GM19351 (cell line): Measurements from ENCODE around the gene JUNB.

ENCODE experiments used
- ATAC-seq: cut with Tn5 transposase; IDR thresholded peaks from one replicate; pipeline ENCODE4 v1.9.1; 2021; ENCODE audit warnings: mild to moderate bottlenecking, moderate library complexity; ENCODE audit not compliant: unreplicated experiment

JUNB gene

GRCh38 chr19:12773571-12773970, 17.7 kb upstream of the JUNB start:
- ATAC-seq = no peak

- peak; percentile 10 for ATAC-seq
Measured at GRCh38 chr19:12774588-12775555, 16.4 kb upstream of the JUNB start, which contains the start of gene HOOK2. HOOK2 (minus strand) TSS chr19:12775552; CDS start chr19:12775449, 103 bp downstream.

DNA sequence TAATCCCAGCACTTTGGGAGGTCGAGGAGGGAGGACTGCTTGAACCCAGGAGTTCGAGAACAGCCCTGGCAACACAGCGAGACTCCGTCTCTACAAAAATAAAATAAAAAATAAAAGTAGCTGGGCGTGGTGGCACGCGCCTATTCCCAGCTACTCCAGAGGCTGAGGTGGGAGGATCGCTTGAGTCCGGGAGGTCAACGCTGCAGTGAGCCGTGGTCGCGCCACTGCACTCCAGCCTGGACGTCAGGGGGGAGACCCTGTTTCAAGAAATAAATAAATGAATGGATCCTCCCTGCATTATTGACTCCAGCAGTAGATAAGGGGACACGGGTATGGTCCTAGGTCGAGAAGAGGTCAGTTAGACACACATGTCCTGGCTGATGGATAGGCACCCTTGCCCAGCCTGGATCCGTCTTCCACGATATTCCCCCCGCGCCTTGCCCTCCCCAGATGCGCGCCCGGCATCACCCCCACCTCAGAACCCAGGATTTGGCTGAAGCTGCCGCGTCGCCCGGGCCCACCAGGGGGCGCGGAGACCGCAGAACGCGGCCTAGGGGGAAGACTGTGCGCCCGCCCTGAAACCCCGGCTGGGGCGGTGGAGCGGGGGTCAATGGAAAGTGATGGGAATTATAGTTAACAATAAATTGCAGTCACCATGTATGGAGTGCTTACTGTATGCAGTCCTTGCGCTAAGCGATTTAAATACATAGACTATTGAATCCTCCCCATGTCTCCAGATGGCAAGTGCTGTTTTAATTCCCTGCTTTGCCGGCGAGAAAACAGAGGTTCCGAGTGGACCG, 13.9 kb upstream of the JUNB start:
- peak; percentile 43 for ATAC-seq

- no peak for ATAC-seq
Measured at GRCh38 chr19:12778017-12778904, 13.0 kb upstream of the JUNB start.

GRCh38 chr19:12778905-12779161, 12.5 kb upstream of the JUNB start:
- no peak for ATAC-seq

- no peak for ATAC-seq
Measured at GRCh38 chr19:12779162-12779993, 11.9 kb upstream of the JUNB start.

DNA sequence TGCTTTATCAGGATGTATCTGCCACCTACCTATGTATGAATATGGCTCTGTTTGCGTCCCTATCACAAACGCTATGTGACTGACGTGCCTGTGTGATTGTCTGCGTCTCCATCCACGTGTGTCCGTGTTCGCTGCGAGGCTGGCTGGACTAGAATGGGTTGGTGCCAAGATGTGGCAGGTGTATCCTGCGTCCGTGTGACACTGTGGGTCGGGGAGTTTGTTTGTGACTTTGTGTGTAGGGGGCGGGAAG, 9.2 kb upstream of the JUNB start:
- no peak for ATAC-seq

- no peak for ATAC-seq
Measured at GRCh38 chr19:12782424-12783290, 8.6 kb upstream of the JUNB start.

GRCh38 chr19:12783291-12783848, 7.9 kb upstream of the JUNB start:
- no peak for ATAC-seq

- no peak for ATAC-seq
Measured at GRCh38 chr19:12783849-12784393, 7.4 kb upstream of the JUNB start.

DNA sequence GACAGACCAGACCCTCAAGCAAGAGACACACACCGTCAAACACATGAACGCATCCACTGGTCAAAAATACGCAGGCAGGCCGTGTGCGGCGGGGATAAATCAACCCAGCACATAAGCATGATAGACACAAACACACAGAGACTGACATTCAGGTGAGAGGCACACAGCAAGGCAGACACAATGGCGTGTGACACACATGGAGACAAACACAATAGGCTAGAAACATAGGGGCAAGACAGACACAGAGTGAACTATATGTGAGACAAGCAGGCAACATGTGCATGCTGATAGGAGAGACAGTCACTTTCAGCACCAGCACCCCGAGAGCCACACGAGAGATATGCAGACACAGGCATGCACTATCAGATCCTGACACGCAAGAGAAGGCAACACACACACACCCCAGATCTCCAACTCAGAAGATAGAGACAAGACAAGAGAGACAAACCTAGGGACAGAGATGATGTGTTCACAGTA, 6.9 kb upstream of the JUNB start:
- no peak for ATAC-seq

- no peak for ATAC-seq
Measured at GRCh38 chr19:12784871-12785430, 6.3 kb upstream of the JUNB start.

DNA sequence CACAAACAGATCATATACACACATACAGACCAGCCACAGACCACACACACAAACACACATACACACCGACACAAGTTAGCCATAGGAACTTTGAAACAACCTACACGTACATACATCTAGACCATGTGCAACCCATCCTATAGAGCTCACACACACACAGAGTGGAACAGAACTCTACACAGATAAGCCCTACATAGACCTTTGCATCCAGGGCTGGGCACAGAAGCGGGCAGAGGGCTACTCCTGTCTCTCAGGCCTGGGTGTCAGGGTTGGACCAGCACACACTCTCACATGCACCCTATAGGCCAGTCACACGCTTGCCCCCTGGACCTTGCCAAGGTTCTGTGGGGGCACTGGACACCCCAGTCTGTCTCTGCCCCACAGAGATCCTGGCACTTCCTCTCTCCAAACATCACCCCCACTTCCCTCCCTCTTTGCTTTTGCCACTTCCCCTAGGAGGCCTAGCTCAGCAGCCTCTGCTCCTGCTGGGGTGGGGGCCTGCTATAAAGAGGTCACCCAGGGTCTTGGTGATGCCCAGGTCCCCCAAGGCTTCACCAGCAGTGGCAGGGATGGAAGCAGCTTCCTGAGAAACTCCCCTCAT, 5.8 kb upstream of the JUNB start:
- no peak for ATAC-seq

DNA sequence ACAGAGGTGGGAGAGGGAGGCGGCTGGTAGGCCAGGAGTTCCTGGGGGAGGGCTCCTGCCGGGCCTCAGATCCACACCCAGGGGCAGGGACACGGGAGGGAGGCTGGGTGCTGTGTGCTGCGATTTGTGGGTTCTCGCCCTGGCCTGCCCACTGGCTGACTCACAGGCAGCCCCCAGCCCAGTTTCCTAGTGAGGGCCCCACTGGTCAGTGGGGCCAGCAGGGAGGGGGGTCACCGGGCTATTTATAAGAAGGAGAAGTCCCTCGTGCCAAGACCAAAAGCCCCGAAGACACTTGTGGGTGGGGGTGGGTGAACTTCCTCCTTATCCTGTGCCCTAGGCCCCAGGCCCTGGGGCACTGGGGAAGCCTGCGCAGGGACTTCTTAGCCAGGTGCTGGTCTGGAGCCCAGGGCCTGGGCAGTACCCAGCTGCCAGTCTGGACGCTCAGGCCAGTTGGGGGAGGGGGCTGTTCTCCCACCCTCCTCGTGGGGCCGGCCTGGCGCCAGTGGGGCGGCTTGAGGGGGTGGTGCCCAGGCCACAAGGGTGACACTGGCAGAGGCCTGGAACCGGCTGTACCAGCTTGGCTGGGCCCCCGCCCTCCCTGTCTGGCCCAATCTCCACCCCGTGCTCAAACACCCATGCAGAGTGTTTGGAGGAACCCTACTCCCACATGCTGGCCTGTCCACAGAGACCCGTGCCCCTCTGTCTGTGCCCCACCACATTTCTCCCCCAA, 5.0 kb upstream of the JUNB start:
- ATAC-seq = no peak

- no peak for ATAC-seq
Measured at GRCh38 chr19:12786952-12787351, 4.3 kb upstream of the JUNB start.

DNA sequence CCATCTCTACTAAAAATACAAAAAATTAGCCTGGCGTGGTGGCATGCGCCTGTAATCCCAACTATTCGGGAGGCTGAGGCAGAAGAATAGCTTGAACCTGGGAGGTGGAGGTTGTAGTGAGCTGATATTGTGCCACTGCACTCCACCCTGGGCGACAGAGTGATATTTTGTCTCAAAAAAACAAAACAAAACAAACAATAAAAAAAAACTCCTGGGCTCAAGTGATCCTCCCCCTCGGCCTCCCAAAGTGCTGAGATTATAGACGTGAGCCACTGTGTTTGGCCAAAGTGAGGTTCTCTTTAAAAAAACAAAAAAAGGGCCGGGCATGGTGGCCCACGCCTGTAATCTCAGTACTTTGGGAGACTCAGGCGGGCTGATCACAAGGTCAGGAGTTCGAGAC, 3.8 kb upstream of the JUNB start:
- no peak for ATAC-seq

GRCh38 chr19:12788042-12788681, 3.1 kb upstream of the JUNB start:
- ATAC-seq = no peak
